ENCODE measurements around the gene OAS3.
"Not testable (repeated sequence)": the region's sequence is repeated elsewhere in the genome, so short reads cannot be mapped to it uniquely, and the experiment has no call there.

Gene OAS3, protein sequence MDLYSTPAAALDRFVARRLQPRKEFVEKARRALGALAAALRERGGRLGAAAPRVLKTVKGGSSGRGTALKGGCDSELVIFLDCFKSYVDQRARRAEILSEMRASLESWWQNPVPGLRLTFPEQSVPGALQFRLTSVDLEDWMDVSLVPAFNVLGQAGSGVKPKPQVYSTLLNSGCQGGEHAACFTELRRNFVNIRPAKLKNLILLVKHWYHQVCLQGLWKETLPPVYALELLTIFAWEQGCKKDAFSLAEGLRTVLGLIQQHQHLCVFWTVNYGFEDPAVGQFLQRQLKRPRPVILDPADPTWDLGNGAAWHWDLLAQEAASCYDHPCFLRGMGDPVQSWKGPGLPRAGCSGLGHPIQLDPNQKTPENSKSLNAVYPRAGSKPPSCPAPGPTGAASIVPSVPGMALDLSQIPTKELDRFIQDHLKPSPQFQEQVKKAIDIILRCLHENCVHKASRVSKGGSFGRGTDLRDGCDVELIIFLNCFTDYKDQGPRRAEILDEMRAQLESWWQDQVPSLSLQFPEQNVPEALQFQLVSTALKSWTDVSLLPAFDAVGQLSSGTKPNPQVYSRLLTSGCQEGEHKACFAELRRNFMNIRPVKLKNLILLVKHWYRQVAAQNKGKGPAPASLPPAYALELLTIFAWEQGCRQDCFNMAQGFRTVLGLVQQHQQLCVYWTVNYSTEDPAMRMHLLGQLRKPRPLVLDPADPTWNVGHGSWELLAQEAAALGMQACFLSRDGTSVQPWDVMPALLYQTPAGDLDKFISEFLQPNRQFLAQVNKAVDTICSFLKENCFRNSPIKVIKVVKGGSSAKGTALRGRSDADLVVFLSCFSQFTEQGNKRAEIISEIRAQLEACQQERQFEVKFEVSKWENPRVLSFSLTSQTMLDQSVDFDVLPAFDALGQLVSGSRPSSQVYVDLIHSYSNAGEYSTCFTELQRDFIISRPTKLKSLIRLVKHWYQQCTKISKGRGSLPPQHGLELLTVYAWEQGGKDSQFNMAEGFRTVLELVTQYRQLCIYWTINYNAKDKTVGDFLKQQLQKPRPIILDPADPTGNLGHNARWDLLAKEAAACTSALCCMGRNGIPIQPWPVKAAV

DNA sequence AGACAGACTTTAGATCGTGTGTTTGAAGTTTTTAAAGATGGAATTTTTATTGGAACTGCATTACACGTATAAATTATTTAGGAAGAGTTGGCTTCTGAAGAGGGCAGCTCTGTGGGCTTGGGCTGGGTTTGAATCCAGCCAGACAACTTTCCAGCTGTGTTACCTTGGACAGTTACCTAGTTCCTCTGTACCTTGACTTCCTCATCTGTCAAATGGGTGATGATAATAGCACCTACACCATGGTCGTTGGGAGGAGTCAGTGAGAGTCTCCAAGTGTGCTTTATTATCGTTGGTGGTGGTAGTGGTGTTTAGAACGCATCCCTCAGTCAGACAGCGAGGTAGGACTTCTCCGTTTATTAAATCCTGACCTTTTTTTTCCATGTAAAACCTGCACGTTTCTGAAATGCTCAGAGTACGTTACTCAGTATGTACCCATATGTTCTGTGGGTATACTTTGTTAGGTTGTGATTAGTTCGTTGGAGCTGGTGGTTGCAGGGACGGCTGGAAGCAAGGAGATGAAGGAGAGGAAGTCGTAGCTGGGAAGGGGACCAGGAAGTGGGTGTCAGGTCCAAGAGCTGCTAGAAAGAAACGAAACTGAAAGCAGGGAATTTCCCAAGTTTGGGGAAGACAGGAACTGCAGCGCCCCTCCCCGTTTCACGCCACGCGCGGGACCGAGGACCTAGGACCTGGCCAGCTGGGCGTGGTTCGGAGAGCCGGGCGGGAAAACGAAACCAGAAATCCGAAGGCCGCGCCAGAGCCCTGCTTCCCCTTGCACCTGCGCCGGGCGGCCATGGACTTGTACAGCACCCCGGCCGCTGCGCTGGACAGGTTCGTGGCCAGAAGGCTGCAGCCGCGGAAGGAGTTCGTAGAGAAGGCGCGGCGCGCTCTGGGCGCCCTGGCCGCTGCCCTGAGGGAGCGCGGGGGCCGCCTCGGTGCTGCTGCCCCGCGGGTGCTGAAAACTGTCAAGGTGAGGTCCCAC, at the start of gene OAS3:
TSS of gene OAS3 (plus strand) at position 734 of the 979 bp plus-strand sequence. CDS start at position 791, 57 bp downstream.
- DNase-seq (ENCODE audit: low read depth): peak; percentile 27

DNA sequence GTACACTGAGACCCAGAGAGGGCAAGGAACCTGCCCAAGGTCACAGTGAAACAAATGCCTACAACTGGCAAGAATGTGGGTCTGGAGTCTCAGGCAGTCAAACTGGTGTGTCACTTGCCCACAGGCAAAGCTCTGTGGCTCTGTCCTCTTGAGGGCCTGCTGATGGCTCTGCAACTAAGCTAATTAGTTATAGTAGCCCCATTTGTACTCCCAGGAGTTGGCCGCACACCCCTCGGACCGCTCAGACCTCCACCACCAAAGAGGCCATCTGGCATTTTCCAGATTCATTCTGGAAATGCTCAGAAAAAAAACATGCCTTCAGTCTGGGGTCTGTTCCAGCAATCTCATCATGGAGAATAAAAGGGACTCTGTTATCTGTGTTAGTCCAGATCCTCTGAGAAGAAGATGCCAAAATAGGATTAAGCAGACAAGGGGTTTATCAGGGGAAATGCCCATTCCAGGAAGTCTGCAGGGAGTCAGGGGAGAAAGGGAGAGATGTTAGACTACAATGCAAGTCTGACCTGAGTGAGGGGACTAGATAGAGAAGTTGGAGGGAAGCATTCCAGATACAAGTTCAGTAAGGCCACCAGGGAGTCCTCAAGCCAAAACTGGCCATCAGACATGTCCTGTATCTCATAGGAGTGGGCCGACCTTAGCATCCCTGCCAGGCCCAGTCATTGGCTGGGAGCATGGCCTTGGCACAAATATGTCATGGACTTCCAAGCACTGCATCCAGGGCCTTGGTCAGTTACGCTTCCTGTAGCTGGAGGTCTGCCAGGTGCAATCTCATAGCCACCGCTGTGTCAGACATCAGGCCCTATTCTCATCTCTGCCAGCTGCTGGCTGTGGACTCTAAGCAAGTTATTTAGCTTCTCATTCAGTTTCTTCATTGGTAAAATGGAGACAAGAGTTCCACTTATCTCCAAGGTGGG, 46.9 kb upstream of the OAS3 start:
- no peak for DNase-seq (ENCODE audit: low read depth)

DNA sequence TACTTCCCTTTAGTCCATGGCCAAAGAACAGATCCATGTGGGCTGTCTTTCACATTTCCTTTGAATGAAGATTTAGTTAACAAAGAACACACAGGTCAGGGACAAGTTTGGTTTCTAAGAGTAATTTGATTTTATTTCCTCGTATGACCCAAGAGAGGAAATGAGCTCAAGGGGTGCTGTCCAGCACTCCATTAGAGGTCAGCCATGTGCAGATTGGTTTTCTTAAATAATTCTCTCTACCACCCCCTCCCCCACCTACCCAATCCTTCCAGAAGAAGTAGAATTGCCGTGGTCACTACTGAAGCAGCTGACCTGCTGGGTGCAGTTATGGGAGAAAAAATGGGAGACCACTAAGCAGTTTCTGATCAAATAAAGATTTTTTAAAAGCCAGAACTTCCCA, 45.4 kb upstream of the OAS3 start:
- DNase-seq (ENCODE audit: low read depth): no peak

DNA sequence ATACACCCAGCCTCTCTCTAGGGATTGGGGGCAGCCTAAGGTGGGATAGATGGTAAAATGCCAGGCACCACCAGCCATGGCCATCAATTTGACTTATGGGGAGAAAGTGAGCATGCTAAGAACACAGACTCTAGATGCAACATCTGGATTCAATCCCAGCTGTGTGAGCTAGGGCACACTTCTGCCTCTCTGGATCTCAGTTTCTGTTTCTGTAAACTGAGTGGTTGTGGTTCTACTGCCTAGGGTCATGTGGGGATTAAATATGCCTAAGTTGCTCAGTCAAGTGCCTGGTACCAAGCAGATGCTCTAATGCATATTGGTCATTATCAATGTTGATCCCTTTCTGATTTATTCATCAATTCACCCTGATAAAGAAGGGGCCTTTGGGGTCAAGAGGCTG, 44.1 kb upstream of the OAS3 start:
- no peak for DNase-seq (ENCODE audit: low read depth)

DNA sequence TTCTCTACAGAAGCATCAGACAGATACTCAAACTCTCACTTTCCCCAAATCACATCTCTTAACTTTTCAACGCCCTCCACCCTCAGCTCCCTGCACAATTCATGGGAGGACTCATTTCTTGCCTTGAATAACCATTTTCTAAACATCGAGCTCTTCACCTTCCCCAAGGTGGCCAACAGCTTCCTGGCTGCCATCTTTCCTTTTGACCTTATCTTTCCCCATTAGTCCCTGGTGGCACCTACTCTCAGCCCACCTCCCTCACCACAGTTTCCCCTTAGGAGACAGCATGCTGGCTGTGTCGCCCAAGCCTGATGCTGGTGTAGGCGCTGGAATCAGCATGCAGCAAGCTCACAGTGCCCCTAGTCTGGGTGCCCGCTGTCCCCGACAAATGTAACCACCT, 39.9 kb upstream of the OAS3 start:
- no peak for DNase-seq (ENCODE audit: low read depth)

DNA sequence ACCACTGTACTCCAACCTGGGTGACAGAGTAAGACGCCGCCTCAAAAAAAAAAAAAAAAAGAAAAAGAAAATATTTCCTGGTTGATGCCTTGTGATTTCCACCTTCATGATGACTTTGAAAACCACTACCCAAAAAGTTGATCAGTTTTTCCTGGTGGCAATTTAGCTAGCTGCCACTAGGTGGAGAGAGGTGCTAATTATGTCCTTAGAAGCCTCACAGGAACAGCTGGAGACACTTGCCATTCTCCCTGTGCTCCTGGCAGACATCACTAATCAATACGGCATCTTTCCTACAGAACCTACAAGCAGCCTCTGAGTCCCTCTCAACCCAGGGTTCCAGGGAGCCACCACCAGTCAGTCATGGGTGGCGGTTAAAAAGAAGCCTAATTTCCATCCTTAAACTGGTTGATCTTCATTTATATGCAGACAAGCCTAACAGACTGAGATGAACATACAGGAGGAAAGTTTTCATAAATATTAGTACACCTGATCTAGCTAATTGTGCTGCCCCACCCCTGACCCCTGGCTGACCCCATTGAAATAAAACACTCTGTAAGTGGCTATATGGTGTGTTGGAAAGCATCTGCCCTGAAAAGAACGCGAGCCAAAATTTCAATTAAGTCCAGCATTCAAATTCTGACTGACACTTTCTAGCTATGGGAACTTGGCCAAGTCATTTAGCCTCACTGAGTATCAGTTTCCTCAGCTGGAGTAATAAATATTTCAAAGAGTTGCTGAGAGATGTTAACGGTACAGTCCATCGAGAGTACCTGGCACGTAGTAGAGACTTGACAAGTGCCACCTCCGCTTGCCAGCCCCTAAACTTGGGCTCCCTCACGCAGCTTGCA, 37.8 kb upstream of the OAS3 start:
- DNase-seq (ENCODE audit: low read depth): no peak

DNA sequence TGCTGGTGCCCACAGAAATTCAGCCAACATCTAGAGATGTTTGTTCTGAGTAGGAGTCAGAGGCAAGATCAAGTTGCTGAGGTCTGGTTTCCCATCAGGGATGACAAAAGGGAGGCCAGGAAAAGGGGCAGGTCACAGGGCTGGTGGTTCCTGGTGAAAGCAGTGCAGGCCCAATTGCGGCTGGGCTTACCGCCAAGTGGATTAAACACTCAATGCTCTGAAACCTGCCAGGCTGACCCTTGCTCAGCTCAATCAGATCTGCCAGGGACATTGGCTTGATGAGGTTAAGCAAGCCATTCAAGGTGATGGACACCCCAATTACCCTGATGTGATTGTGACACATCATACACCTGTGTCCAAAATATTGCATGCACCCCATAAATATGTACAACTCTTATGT, 37.0 kb upstream of the OAS3 start:
- DNase-seq (ENCODE audit: low read depth): no peak

DNA sequence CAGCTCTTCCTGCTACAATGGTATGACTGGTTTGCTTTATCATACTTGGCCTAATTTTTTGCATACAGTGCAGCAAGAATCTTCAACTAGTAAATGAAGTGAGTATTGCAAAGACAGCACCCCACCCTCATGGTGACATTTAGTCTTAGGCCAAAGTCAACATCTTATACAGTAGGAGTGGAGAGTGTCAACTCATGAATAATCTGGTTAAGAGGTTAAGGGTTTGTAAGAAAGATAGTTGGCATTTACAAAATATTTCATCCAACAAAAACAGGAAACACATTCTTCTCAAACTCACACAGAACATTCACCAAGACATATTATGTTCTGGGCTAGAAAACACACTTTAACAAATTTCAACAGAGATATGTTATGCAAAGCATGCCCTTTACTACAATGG, 33.7 kb upstream of the OAS3 start:
- no peak for DNase-seq (ENCODE audit: low read depth)

DNA sequence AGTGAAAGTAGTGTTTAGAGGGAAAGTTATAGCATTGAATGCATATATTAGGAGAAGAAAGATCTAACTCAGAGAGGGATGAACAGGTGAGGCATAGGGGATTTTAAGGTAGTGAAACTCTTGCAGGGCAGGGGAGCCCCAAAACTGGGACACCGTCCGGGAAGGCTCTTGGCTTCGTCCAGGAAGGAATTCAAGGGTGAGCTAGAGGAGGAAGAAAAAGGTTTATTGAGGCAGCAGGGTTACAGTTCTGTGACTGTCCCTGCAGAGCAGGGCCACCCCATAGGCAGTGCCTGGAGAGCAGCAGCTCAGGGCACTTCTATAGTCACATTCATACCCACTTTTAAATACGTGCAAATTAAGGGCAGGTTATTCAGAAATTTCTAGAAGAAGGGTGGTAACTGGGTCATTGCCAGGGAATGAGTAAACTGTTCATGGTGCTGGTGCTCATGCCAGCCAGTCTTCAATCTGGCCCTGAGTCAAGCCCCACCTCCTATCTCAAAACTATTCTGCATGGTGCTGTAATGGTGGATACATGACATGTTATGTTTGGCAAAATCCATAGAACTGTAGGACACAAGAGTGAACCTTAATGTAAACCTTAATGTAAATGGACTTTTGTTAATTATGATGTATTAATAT, 32.7 kb upstream of the OAS3 start:
- no peak for DNase-seq (ENCODE audit: low read depth)

DNA sequence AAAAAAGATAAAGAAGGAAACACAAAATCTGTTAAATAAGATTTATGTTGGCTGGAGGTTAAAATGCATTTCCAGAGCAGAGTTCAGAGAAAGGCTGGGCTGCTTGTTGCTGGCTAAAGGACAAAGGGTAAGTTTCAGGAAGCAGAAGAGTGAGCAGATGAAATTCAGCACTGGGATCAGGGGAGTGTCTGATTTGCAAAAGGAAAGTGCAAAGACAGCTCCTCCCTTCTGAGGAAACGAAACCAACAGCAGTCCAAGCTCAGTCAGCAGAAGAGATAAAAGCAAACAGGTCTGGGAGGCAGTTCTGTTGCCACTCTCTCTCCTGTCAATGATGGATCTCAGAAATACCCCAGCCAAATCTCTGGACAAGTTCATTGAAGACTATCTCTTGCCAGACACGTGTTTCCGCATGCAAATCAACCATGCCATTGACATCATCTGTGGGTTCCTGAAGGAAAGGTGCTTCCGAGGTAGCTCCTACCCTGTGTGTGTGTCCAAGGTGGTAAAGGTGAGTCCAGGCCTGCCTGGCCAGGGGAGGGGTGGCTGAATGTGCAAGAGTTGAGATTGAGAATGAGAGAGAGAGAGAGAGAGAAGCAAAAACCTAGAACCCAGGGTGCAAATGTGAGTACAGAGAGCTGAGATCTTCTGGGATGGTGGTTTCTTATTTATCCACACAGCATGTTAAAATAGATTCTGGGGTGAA, 31.4 kb upstream of the OAS3 start, which contains the start of gene OAS1:
TSS of gene OAS1 (plus strand) at position 251 of the 703 bp plus-strand sequence. CDS start at position 329, 78 bp downstream.
- DNase-seq (ENCODE audit: low read depth): no peak

DNA sequence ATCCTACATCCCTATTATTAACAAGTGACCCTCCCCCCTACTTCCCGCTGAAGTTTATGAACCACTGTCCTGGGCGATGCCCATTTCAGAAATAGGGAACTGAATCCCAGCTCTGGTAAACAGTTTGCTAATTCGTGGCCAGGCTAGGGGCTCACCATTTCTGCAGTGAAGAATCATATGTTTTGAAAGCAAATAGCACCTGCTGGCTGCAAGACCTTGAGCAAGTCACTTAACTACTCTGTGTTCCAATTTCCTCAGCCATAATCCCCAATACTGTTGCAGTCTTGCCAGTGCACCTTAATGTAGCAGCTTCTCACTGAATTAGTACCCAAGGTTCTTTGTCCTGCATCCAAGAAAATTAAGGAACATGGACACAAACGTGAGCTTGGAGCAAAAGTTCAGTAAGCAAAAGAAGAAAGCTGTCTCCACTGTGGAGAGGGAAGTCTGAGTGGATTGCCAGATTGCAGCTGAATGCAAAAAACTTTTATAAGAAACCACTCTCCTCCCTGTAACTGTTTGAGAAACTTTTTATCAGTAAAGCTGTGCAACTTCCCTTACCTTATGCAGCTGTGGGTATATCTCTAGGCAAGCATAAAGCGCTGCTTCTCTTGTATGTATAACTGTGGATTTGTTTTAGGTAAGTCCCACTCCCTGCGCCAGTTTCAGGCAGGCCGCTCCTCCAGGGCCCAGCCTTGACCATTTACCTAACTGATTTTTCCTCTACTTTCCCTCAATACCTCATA, 30.7 kb upstream of the OAS3 start:
- DNase-seq (ENCODE audit: low read depth): no peak

DNA sequence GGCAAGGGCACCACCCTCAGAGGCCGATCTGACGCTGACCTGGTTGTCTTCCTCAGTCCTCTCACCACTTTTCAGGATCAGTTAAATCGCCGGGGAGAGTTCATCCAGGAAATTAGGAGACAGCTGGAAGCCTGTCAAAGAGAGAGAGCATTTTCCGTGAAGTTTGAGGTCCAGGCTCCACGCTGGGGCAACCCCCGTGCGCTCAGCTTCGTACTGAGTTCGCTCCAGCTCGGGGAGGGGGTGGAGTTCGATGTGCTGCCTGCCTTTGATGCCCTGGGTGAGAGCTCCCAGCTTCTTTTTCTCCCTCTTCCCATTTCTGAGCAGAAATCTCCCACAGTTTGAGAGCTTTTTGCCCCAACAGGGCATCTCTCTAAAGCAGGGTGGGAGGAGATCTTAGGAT, 29.7 kb upstream of the OAS3 start:
- no peak for DNase-seq (ENCODE audit: low read depth)

DNA sequence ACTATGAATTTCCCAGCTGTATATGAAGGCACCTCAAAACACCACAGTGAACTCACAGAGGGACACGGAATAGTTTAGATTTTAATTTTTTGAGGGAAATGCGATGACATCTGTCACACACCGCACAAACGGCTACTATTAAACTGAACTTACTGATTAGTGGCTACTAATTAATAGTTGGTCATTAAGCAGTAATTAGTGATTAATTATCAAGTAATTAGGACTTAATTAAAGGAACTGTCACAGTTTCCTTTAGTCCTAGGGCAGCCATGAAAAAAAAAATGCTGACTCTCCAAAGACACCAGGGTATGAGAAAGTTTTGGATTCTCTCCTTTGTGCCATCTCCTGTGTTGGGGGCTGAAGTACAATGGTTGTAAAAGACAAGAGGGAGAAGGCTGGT, 28.6 kb upstream of the OAS3 start:
- no peak for DNase-seq (ENCODE audit: low read depth)

DNA sequence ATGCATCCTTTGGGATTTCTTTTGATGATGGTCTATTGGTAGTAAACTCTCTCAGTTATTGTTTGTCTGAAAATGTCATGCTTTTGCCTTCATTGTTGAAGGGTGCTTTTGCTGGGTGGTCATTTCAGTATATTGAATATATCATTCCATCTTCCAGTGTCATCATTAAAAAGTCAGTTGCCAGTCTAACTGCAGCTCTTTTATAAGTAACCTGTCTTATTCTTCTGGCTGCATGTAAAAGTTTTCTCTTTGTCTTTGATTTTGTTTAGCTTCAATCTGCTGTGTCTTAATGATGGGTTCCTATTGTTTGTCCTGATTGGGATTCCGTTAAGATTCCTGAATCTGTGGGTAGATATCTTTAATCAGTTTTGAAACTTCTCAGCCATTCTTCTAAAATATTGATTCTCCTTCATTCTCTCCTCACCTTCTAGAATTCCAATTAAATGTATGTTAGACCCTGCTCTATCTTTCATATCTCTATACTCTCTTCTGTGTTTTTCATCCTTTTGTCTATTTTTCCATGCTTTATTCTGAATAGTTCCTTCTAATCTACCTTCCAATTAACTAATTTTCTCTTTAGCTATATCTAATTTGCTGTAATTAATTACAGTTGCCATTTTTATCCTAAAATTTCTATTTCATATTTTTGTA, 25.1 kb upstream of the OAS3 start:
- DNase-seq (ENCODE audit: low read depth): no peak

DNA sequence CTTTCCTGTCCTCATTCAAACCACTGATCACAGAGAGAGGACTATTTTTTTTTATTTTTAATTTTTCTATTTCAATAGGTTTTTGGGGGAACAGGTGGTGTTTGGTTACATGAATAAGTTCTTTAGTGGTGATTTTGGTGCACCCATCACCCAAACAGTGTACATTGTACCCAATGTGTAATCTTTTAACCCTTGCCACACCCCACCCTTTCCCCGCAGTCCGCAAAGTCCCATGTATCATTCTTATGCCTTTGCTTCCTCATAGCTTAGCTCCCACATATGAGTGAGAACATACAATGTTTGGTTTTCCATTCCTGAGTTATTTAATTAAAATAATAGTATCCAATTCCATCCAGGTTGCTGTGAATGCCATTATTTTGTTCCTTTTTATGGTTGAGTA, 24.4 kb upstream of the OAS3 start:
- not testable (repeated sequence) for DNase-seq (ENCODE audit: low read depth)

DNA sequence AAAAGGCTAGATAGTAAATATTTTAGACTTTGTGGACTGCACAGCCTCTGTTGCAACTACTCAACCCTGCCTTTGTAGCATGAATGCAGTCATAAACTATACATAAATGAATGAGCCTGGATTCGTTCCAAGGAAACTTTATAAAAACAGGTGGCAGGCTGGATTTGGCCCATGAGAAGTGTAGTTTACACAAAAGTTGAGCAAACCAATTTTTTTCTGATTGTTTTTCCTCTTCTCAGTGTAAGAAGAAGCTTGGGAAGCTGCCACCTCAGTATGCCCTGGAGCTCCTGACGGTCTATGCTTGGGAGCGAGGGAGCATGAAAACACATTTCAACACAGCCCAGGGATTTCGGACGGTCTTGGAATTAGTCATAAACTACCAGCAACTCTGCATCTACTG, 22.0 kb upstream of the OAS3 start:
- DNase-seq (ENCODE audit: low read depth): no peak

DNA sequence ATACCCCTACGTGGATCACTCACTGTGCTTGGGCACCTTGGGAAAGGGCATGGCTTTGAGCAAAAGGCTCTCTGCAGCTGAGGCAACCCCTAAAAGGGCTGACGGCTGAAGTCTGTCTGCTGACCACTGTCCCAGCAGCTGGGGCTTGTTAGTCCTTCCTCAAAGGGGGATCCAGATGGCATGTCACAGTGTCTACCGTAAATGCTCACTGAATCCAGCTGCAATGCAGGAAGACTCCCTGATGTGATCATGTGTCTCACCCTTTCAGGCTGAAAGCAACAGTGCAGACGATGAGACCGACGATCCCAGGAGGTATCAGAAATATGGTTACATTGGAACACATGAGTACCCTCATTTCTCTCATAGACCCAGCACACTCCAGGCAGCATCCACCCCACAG, 19.2 kb upstream of the OAS3 start:
- DNase-seq (ENCODE audit: low read depth): no peak
